Left cardiac atrium (tissue), 4 donors: ENCODE data around the gene TECPR2. TPM values are rescaled to one million over a fixed set of nuclear protein-coding genes. Genes with fewer than 3 reads are reported as not detected.

Experiments
- ATAC-seq, 2 donors: fragments of 200-7000 bp; cut with Tn5 transposase; one replicate each; pipeline ENCODE4 v1.9.1; 2020; ENCODE audit warnings: mild to moderate bottlenecking in 2 of 2, moderate library complexity in 2 of 2
- DNase-seq: peaks from one replicate; pipeline ENCODE4 v3.0.0-alpha.2; 2020
- intact Hi-C, 2 donors: fragments of 100-400 bp; cut with DNase I; formaldehyde crosslinking; loops; one replicate each; pipeline versions ENCODE4 v1.14.1 to v1.15.1; 2022 to 2023
- total RNA-seq, 2 donors: library from RNA; stranded (reverse); fragmentation: NEBNext Ultra II Directional; extraction: Animal tissue kit (Norgen Biotek cat#: 25700); gene quantifications; one replicate each; pipeline ENCODE4 v1.2.1, GENCODE V29; 2021
- donor health status: DM: no; HTN: yes; CAD: no.
- donor health status: DM: no; HTN: yes; CAD: no; lungs with severe emphysema.
- donor health status: DM: yes; HTN: yes; CAD: no.
- donor health status: Dilated cardiomyopathy.

Gene TECPR2
- total RNA-seq, 2 donors from 2014 or later, result 20.9 to 29.6 TPM

GRCh38 chr14:102484316-102484715, 121.6 kb downstream of the TECPR2 start:
- no peak for ATAC-seq
- intact Hi-C loops, result no loop called here

GRCh38 chr14:102485693-102486512, 123.2 kb downstream of the TECPR2 start:
- no peak for ATAC-seq
- intact Hi-C loops, result no loop called here

More at GRCh38 chr14:102484316-102484715, 121.6 kb downstream of the TECPR2 start:
- no peak for DNase-seq

GRCh38 chr14:102486513-102487203, 123.9 kb downstream of the TECPR2 start:
- intact Hi-C loops, result no loop called here
- DNase-seq (no peak), ATAC-seq (peak; percentile 27 to 41)

More at GRCh38 chr14:102485693-102486512, 123.2 kb downstream of the TECPR2 start:
- DNase-seq, result no peak

- intact Hi-C loops, result no loop called here
- DNase-seq, result no peak
- ATAC-seq, result peak; percentile 59 to 62
These were observed 124.5 kb downstream of the TECPR2 start for GRCh38 chr14:102487204-102487577.

GRCh38 chr14:102490456-102490855, 127.7 kb downstream of the TECPR2 start:
- DNase-seq (no peak), ATAC-seq (no peak)
- intact Hi-C loops, result no loop called here

- DNase-seq (no peak), ATAC-seq (no peak)
- intact Hi-C loops, result no loop called here
These were observed 128.6 kb downstream of the TECPR2 start for GRCh38 chr14:102491366-102491765.

- ATAC-seq, result no peak
- no peak for DNase-seq
- intact Hi-C loops, result no loop called here
These were observed 129.2 kb downstream of the TECPR2 start for GRCh38 chr14:102491786-102492530.

GRCh38 chr14:102492531-102492910, 129.8 kb downstream of the TECPR2 start:
- no peak for DNase-seq
- ATAC-seq, result no peak
- intact Hi-C loops, result no loop called here

- intact Hi-C loops, result no loop called here
- ATAC-seq (no peak), DNase-seq (no peak)
These were observed 130.4 kb downstream of the TECPR2 start for GRCh38 chr14:102493096-102493495.

GRCh38 chr14:102493585-102493984, 130.8 kb downstream of the TECPR2 start:
- no peak for ATAC-seq
- intact Hi-C loops, result no loop called here
- no peak for DNase-seq

GRCh38 chr14:102495491-102496330, 133.0 kb downstream of the TECPR2 start:
- DNase-seq, result no peak
- ATAC-seq, result no peak
- intact Hi-C loops, result no loop called here

GRCh38 chr14:102496331-102496691, 133.6 kb downstream of the TECPR2 start:
- ATAC-seq (no peak), DNase-seq (no peak)
- intact Hi-C loops, result no loop called here

- ATAC-seq (no peak), DNase-seq (no peak)
- intact Hi-C loops, result no loop called here
These were observed 134.4 kb downstream of the TECPR2 start for GRCh38 chr14:102496958-102497744.

- no peak for DNase-seq
- intact Hi-C loops, result no loop called here
- ATAC-seq, result no peak
These were observed 135.4 kb downstream of the TECPR2 start for GRCh38 chr14:102497998-102498677.

GRCh38 chr14:102498678-102499265, 136.0 kb downstream of the TECPR2 start:
- intact Hi-C loops, result no loop called here
- no peak for DNase-seq
- no peak for ATAC-seq

- ATAC-seq, result peak; percentile 71 to 79
- intact Hi-C loops, result no loop called here
- DNase-seq, result peak; percentile 84
These were observed 136.8 kb downstream of the TECPR2 start for GRCh38 chr14:102499401-102500157.
